Upper lobe of left lung (tissue), 6 donors: ENCODE measurements around the gene CCDC198. TPM values are rescaled to one million over a fixed set of nuclear protein-coding genes. Genes with fewer than 3 reads are reported as not detected.

Experiments used
- ATAC-seq, 2 donors: fragments of 200-7000 bp; cut with Tn5 transposase; one replicate each; pipeline ENCODE4 v1.9.1; 2022; ENCODE audit warnings: mild to moderate bottlenecking in 2 of 2, moderate library complexity in 2 of 2; ENCODE audit not compliant: low FRiP score in 2 of 2
- DNase-seq, 2 donors: peaks; one replicate each; pipeline ENCODE4 v3.0.0-alpha.2; 2019 to 2020
- H3K27ac ChIP-seq, 4 donors: fragments of 200-600 bp; sonication (generic); one replicate each; pipeline ENCODE4 v1.5.1; 2016 to 2019
- H3K27me3 ChIP-seq, 4 donors: fragments of 200-600 bp; sonication (generic); one replicate each; pipeline ENCODE4 v1.5.1; 2017 to 2019
- H3K36me3 ChIP-seq, 4 donors: fragments of 200-600 bp; sonication (generic); one replicate each; pipeline ENCODE4 v1.5.1; 2016 to 2019
- H3K4me1 ChIP-seq, 4 donors: fragments of 200-600 bp; sonication (generic); one replicate each; pipeline ENCODE4 v1.5.1; 2018 to 2019
- H3K4me3 ChIP-seq, 4 donors: fragments of 200-600 bp; sonication (generic); one replicate each; pipeline ENCODE4 v1.5.1; 2017 to 2019; ENCODE audit warnings: mild to moderate bottlenecking in 2 of 4, moderate library complexity in 1 of 4
- H3K9me3 ChIP-seq, 4 donors: fragments of 200-600 bp; sonication (generic); one replicate each; pipeline ENCODE4 v1.5.1; 2018 to 2019
- CTCF ChIP-seq, 6 experiments: fragments of 450-650 bp in 4 of 6; fragments of 200-600 bp in 2 of 6; sonication (generic) in 2 of 6; IDR thresholded peaks; one replicate each; pipeline ENCODE4 v1.5.1; 2016 to 2019; ENCODE audit warnings: antibody characterized with exemption in 6 of 6
- EP300 ChIP-seq, 4 donors: sonication (generic); formaldehyde crosslinking; IDR thresholded peaks; one replicate each; pipeline ENCODE4 v1.5.1; 2017; ENCODE audit warnings: antibody characterized with exemption in 4 of 4, control low read depth in 2 of 4
- POLR2A ChIP-seq, 4 donors: fragments of 450-650 bp; IDR thresholded peaks; one replicate each; pipeline ENCODE4 v1.5.1; 2016 to 2017; ENCODE audit warnings: antibody characterized with exemption in 4 of 4, mild to moderate bottlenecking in 2 of 4
- POLR2AphosphoS5 ChIP-seq, 2 donors: sonication (generic); formaldehyde crosslinking; IDR thresholded peaks; one replicate each; pipeline ENCODE4 v1.5.1; 2017; ENCODE audit warnings: antibody characterized with exemption in 2 of 2
- WGBS, 2 donors: methylation state at CpG; one replicate each; pipeline ENCODE4 v1.1.5; 2017 to 2018; 5-methylcytosine and 5-hydroxymethylcytosine counted together
- total RNA-seq, 6 donors: library from RNA; depleted of rRNA in 4 of 6; stranded (reverse); fragments of >200 nt in 4 of 6; gene quantifications; one replicate each; pipeline versions ENCODE4 v1.1.0 to v1.2.1, GENCODE V29; 2016 to 2021
- donor health status: DM: no; HTN: no; CAD: no; lungs with moderate emphysema.
- donor health status: DM: no; HTN: yes; CAD: no; lungs with severe emphysema.

The CCDC198 gene
- total RNA-seq, 6 donors from 2014 or later: not detected

- TF ChIP-seq POLR2A (IDR thresholded peaks at IDR 0.05): no peak
- TF ChIP-seq EP300 (IDR thresholded peaks at IDR 0.05): no peak
- TF ChIP-seq CTCF (IDR thresholded peaks at IDR 0.05): no peak
- no peak for TF ChIP-seq POLR2AphosphoS5 (IDR thresholded peaks at IDR 0.05)
- ATAC-seq: no peak
- DNase-seq: no peak
- Histone ChIP-seq H3K27ac (no peak overlapping the region), H3K9me3 (no peaks in the 10 kb centered on the region), H3K4me1 (no peaks in the 10 kb centered on the region), H3K27me3 (no peaks in the 10 kb centered on the region), H3K36me3 (no peaks in the 10 kb centered on the region), H3K4me3 (no peak overlapping the region)
- WGBS, 2 donors: 42 to 61% methylated on average over 2 of the region's 2 CpGs
Measured at GRCh38 chr14:57478050-57478449, 15.6 kb downstream of the CCDC198 start.

- Histone ChIP-seq H3K9me3 (no peaks in the 10 kb centered on the region), H3K4me3 (no peak overlapping the region), H3K27ac (no peak overlapping the region), H3K36me3 (no peaks in the 10 kb centered on the region), H3K4me1 (no peaks in the 10 kb centered on the region), H3K27me3 (no peaks in the 10 kb centered on the region)
- WGBS, 2 donors: 90 to 95% methylated on average over 1 of the region's 1 CpG
- no peak for ATAC-seq
- no peak for DNase-seq
- no peak for TF ChIP-seq CTCF (IDR thresholded peaks at IDR 0.05)
- no peak for TF ChIP-seq EP300 (IDR thresholded peaks at IDR 0.05)
- TF ChIP-seq POLR2AphosphoS5 (IDR thresholded peaks at IDR 0.05): no peak
- TF ChIP-seq POLR2A (IDR thresholded peaks at IDR 0.05): no peak
Measured at GRCh38 chr14:57470909-57471308, 22.7 kb downstream of the CCDC198 start.

GRCh38 chr14:57464008-57464730, 29.5 kb downstream of the CCDC198 start:
- Histone ChIP-seq H3K36me3 (no peaks in the 10 kb centered on the region), H3K9me3 (no peaks in the 10 kb centered on the region), H3K4me3 (no peak overlapping the region), H3K27ac (no peak overlapping the region), H3K4me1 (no peaks in the 10 kb centered on the region), H3K27me3 (no peaks in the 10 kb centered on the region)
- DNase-seq (no peak), ATAC-seq (no peak)
- TF ChIP-seq CTCF (IDR thresholded peaks at IDR 0.05) (no peak), EP300 (IDR thresholded peaks at IDR 0.05) (no peak), POLR2AphosphoS5 (IDR thresholded peaks at IDR 0.05) (no peak), POLR2A (IDR thresholded peaks at IDR 0.05) (no peak)
- WGBS, 2 donors: 78 to 83% methylated on average over 6 of the region's 6 CpGs

GRCh38 chr14:57462551-57462950, 31.1 kb downstream of the CCDC198 start:
- Histone ChIP-seq H3K4me3 (no peak overlapping the region), H3K4me1 (no peaks in the 10 kb centered on the region), H3K27me3 (no peaks in the 10 kb centered on the region), H3K36me3 (no peaks in the 10 kb centered on the region), H3K9me3 (no peaks in the 10 kb centered on the region), H3K27ac (no peak overlapping the region)
- no peak for ATAC-seq
- 90 to 91% methylated on average over 3 of the region's 3 CpGs for WGBS, 2 donors
- DNase-seq: no peak
- TF ChIP-seq POLR2A (IDR thresholded peaks at IDR 0.05) (no peak), POLR2AphosphoS5 (IDR thresholded peaks at IDR 0.05) (no peak), CTCF (IDR thresholded peaks at IDR 0.05) (no peak), EP300 (IDR thresholded peaks at IDR 0.05) (no peak)

- Histone ChIP-seq H3K4me1 (no peaks in the 10 kb centered on the region), H3K4me3 (no peak overlapping the region), H3K36me3 (no peaks in the 10 kb centered on the region), H3K27me3 (no peaks in the 10 kb centered on the region), H3K27ac (no peak overlapping the region), H3K9me3 (no peaks in the 10 kb centered on the region)
- TF ChIP-seq POLR2A (IDR thresholded peaks at IDR 0.05) (no peak), CTCF (IDR thresholded peaks at IDR 0.05) (no peak), POLR2AphosphoS5 (IDR thresholded peaks at IDR 0.05) (no peak)
- ATAC-seq (no peak), DNase-seq (no peak)
- 82 to 86% methylated on average over 5 of the region's 5 CpGs for WGBS, 2 donors
Measured at GRCh38 chr14:57461777-57462320, 31.8 kb downstream of the CCDC198 start.
